Medulla oblongata (tissue), 1 donor: ENCODE data around the gene TUBG2.
A peak's percentile ranks its signal among the peaks of the same experiment; 100 is the strongest.

ENCODE experiments used
- DNase-seq: peaks from one replicate; pipeline ENCODE4 v3.0.0-alpha.2; 2015; ENCODE audit errors: extremely low spot score

The TUBG2 gene

DNA sequence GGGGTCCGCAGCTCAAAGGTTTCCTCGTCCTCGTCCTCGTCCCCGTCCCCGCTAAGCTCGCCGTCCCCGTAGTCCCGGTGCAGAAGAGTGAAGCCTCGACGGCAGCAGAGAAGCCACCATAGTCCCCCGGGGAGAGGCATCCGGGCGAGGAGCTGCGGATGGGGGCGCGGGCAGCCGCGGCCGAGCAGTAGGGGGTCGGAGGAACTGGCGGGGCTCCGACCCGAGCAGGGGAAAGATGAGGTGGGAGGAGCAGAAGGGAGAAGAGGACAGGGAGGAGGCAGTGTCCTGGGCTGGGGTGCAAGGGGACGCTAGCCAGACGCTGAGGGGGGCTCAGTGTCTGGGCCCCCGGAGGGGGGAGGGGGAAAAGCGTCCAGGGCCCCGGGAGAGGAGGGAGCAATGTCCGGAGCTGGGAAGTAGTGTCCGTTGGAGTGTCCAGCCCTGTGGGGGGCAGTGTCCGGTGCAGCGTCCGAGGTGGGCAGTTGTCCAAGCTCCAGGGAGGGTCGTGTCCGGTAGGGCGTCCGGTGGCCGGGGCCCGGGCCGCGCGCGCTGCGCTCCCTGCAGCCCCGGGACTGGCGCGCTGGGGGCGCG lies 17.4 kb downstream of the TUBG2 start, which contains the start of gene PLEKHH3:
TSS of gene PLEKHH3 (minus strand) at position 571 of the 588 bp plus-strand sequence. CDS start at position 140, 431 bp downstream.
- no peak for DNase-seq

- peak; percentile 100 for DNase-seq
These were observed 18.2 kb downstream of the TUBG2 start for GRCh38 chr17:42677012-42677857.

- DNase-seq: peak; percentile 82
These were observed 19.1 kb downstream of the TUBG2 start for GRCh38 chr17:42677921-42678781.

DNA sequence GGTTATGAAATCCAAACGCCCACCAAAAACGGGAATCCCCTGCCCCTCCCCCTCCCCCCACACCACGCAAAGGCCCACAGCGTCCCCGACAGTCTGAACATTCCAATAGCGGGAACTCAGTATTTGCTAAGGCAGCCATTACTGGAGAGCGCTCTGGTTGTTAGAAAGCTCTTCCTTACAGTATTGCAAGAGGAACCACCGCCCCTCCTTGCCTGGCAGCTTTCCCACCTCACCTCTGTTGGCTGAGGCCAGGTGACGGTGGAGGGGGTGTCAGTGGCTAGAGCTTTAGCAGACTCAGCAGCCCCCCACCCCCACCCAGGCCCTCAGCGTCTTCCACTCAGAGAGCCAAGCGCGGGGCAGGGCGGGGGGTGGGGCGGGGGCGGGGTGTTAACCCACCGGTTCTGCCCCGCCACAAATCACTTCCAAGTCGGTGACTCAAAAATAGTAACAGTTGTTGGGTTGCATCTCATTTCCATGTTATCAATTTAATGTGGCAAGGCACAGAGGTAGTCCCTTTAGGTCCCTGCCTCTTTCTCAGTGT lies 19.9 kb downstream of the TUBG2 start:
- peak; percentile 35 for DNase-seq

- DNase-seq: peak; percentile 64
These were observed 20.6 kb downstream of the TUBG2 start for GRCh38 chr17:42679492-42680330.

- peak; percentile 18 for DNase-seq
These were observed 21.3 kb downstream of the TUBG2 start for GRCh38 chr17:42680331-42680808.

DNA sequence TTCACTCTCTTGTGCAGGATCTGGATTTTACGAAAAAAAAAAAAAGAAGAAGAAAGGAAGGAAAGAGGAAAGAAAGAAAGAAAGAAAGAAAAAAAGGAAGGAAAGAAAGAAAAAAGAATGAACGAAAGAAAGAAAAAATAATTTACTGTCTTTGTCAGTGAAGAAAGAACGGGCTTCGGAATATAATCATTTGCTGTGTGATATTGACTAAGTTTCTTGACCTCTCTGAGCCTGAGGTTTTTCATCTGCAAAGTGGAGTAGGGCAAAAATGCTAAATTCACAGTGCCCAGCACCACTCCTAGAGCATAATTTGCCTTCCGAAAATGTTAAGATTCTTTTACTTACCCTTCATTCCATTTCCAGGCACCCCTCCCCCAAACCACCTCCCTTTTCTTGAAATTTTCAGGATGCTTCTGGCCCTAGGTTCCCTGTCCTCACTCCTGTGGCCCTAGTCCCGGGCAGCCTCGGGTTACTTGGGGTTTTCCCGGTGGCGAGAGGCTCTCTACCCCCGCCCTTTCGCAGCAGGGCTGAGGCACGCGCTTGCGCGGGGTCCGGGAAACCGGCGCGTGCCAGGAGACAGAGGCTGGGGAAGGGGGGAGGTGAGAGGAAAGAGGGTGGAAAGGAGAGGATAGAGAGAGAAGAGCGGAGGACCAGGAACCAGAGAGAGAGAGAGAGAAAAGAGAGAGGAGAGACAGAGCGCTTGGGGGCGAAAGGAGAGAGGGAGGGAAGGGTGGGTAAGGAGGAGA lies 23.1 kb downstream of the TUBG2 start, which contains the start of gene CNTNAP1:
TSS of gene CNTNAP1 (plus strand) at position 556 of the 746 bp plus-strand sequence. CDS start 299 bp downstream, outside the sequence.
- peak; percentile 73 for DNase-seq

- DNase-seq: peak; percentile 21
These were observed 23.8 kb downstream of the TUBG2 start for GRCh38 chr17:42682722-42683403.

- peak; percentile 25 for DNase-seq
These were observed 24.4 kb downstream of the TUBG2 start for GRCh38 chr17:42683407-42684034.

DNA sequence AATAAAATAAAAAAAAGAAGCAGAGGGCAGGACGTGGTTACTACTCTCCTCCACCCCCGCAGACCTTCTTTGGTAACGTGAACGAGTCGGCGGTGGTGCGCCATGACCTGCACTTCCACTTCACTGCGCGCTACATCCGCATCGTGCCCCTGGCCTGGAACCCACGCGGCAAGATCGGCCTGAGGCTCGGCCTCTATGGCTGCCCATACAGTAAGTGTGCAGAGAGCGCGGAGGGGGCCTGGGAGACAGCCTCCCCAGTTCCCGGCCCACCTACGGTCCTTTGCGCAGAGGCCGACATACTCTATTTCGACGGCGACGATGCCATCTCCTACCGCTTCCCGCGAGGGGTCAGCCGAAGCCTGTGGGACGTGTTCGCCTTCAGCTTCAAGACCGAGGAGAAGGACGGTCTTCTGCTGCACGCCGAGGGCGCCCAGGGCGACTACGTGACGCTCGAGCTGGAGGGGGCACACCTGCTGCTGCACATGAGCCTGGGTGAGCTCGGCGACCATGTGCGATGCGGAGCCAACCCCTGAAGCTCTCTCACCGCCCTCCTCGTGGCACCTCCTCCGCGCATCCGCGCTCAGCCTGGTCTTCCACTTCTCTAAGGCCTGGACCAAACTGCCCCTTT lies 26.0 kb downstream of the TUBG2 start:
- DNase-seq: no peak

DNA sequence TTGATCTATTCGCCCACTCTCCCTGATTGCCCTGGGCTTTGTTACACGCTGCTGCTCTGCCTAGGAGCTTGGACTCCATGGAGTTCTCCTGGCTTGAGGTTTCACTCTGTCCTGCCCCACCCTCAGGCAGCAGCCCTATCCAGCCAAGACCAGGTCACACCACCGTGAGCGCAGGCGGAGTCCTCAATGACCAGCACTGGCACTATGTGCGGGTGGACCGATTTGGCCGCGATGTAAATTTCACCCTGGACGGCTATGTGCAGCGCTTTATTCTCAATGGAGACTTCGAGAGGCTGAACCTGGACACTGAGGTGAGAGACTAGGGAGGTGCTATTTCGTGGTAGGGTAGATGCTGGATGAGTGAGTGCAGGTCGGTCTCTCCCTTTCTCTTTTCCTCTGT lies 26.7 kb downstream of the TUBG2 start:
- DNase-seq: peak; percentile 16

DNA sequence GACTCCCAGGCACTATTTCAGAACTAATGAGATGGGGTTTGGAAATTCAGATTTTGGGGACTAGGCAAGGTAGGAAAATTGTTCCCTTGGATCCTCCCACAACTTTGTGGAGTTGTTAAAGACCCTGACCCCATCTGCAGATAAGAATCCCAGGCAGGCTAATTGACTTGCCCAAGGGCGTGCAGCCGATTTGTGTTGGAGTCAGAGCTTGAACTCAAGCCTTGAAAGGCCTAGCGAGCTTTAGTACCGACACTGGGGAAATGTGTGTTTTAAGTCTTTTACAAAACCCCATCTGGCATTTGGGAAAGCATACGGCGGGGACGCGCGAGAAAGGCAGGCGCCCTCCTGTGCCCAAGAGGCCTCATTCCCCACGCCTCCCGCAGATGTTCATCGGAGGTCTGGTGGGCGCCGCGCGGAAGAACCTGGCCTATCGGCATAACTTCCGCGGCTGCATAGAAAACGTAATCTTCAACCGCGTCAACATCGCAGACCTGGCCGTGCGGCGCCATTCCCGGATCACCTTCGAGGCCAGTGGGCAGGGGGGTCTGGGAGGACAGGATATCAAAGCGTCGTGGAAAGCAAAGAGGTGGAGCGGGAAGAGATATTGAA lies 27.5 kb downstream of the TUBG2 start:
- no peak for DNase-seq

DNA sequence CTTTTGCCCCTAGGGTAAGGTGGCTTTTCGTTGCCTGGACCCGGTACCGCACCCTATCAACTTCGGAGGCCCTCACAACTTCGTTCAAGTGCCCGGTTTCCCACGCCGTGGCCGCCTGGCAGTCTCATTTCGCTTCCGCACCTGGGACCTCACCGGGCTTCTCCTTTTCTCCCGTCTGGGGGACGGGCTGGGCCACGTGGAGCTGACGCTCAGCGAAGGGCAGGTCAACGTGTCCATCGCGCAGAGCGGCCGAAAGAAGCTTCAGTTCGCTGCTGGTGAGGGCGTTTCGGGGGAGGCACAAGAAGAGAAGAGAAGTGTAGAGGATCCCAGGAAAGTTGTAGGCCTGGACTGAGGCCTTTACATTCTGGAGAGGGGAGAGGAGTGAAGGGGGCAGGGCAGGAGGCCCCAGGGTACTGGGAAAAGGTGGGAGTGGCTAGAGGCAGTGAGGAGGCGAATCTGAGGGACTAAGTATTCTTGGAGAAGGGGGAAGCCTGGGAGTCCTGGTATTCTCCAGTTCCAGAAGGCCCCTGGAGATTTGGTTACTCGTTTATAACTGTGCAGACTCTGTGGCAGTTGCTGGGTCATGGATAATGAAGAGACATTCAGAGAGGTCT lies 28.7 kb downstream of the TUBG2 start:
- DNase-seq: no peak

- no peak for DNase-seq
These were observed 31.5 kb downstream of the TUBG2 start for GRCh38 chr17:42690596-42690995.

GRCh38 chr17:42691021-42691545 lies 32.0 kb downstream of the TUBG2 start:
- no peak for DNase-seq

- DNase-seq: no peak
These were observed 33.4 kb downstream of the TUBG2 start for GRCh38 chr17:42692489-42692888.

GRCh38 chr17:42694524-42694923 lies 35.4 kb downstream of the TUBG2 start:
- no peak for DNase-seq
